ENCODE measurements around the gene MRGPRD. TPM values are rescaled to one million over a fixed set of nuclear protein-coding genes. Genes with fewer than 3 reads are reported as not detected.

MRGPRD gene
- total and polyA plus RNA-seq, 2 of the 13 experiments (the other 11 are each of a cell fraction or from before 2014, with no cell fraction given), result not detected

GRCh38 chr11:69007975-69008381, 27.2 kb upstream of the MRGPRD start:
- Histone ChIP-seq H2AFZ (ENCODE audit: low read length) (no peak overlapping the region), H3K4me1 (ENCODE audit: insufficient read depth, low read length) (peaks cover 41% of the 10 kb centered on the region), H4K20me1 (ENCODE audit: insufficient read depth, low read length) (no peaks in the 10 kb centered on the region), H3K4me3 (replicated peaks in 1 of 3; ENCODE audit: insufficient read depth in 1 of 3, low read depth in 2 of 3, low read length in 3 of 3) (peak overlapping the region in 2 of 3 experiments; percentile 14 to 47; a peak in 2 of 6 replicates), H3K27me3 (ENCODE audit: control insufficient read depth in 1 of 2, insufficient read depth in 2 of 2, low read length in 2 of 2) (peaks cover 23 to 47% of the 10 kb centered on the region in 2 experiments), H3K36me3 (replicated peaks in 1 of 2; ENCODE audit: control insufficient read depth in 1 of 2, insufficient read depth in 2 of 2, low read length in 2 of 2) (no peaks in the 10 kb centered on the region), H3K79me2 (ENCODE audit: insufficient read depth, low read length) (no peaks in the 10 kb centered on the region), H3K9me3 (ENCODE audit: low read length) (no peaks in the 10 kb centered on the region), H3K9ac (ENCODE audit: insufficient read depth, low read depth, low read length) (no peak overlapping the region), H3K4me2 (ENCODE audit: low read depth, low read length) (peak overlapping the region; percentile 68), H3K27ac (ENCODE audit: extremely low read length, insufficient read depth, low read length) (peak overlapping the region; percentile 51)
- WGBS (ENCODE audit: low lambda C conversion rate), result 0% methylated on average over 3 of the region's 8 CpGs
- DNase-seq (ENCODE audit: low spot score) (peak; percentile 27), ATAC-seq (peak; percentile 82), FAIRE-seq (peak; percentile 81)
- BruUV-seq (replicated peaks), result no TSS peak
- intact Hi-C loops (cut with micrococcal nuclease; ENCODE audit: unreplicated experiment), result loop anchor here (1.0 kb wide), 1 partner anchor 36 kb away; no protein-coding TSS in a partner anchor
- in situ Hi-C loops (cut with HindIII; ENCODE audit: extremely low pct_ligation_motif_present, low pct_unique_long_range_greater_than_20kb), result no loop called here
- ChIA-PET CTCF (ENCODE audit: low intra/inter-chr PET ratio, low total read pairs) (no interaction called here), POLR2A (no interaction called here)
- TF ChIP-seq REPIN1 (CRISPR knock-in tag; IDR thresholded peaks at IDR 0.05; ENCODE audit: borderline replicate concordance, low read depth), result peak; percentile 85; the same call in 1 of the 2 replicates
- TF ChIP-seq THRA (CRISPR knock-in tag; IDR thresholded peaks at IDR 0.05; ENCODE audit: borderline replicate concordance), result no peak
- TF ChIP-seq NCOR1 (IDR thresholded peaks at IDR 0.05; ENCODE audit: borderline replicate concordance, low read length), result no peak
- TF ChIP-seq IKZF4 (CRISPR knock-in tag; IDR thresholded peaks at IDR 0.05; ENCODE audit: borderline replicate concordance, low read depth, not compliant biosample characterization), result no peak
- TF ChIP-seq ZNF850 (CRISPR knock-in tag; conservative IDR thresholded peaks at IDR 0.05), result no peak
- no peak for TF ChIP-seq MEIS2 (CRISPR knock-in tag; IDR thresholded peaks at IDR 0.05)
- peak; percentile 57; the same call in 1 of the 2 replicates for TF ChIP-seq TARDBP (CRISPR knock-in tag; IDR thresholded peaks at IDR 0.05)
- no peak for TF ChIP-seq GABPB1 (CRISPR knock-in tag; IDR thresholded peaks at IDR 0.05)
- TF ChIP-seq ZFY (CRISPR knock-in tag; IDR thresholded peaks at IDR 0.05), result 0 out of 2 replicates have a peak, but pooled peaks have one; percentile 18
- peak; percentile 83 for TF ChIP-seq ZEB1 (IDR thresholded peaks at IDR 0.05; ENCODE audit: insufficient replicate concordance, low read depth)
- TF ChIP-seq THAP8 (CRISPR knock-in tag; IDR thresholded peaks at IDR 0.05; ENCODE audit: borderline replicate concordance), result no peak
- no peak for TF ChIP-seq ZNF577 (CRISPR knock-in tag; IDR thresholded peaks at IDR 0.05; ENCODE audit: borderline replicate concordance, low read depth)
- TF ChIP-seq ZNF7 (CRISPR knock-in tag; IDR thresholded peaks at IDR 0.05), result peak; percentile 68
- no peak for TF ChIP-seq POLR2A (IDR thresholded peaks at IDR 0.05; ENCODE audit: insufficient read depth in 1 of 2, low read depth in 2 of 2, low read length in 2 of 2)
- TF ChIP-seq POLR2G (IDR thresholded peaks at IDR 0.05; ENCODE audit: low read depth, low read length), result no peak
- no peak for TF ChIP-seq ZFAT (CRISPR knock-in tag; conservative IDR thresholded peaks at IDR 0.05)
- TF ChIP-seq ZNF746 (CRISPR knock-in tag; IDR thresholded peaks at IDR 0.05), result 0 out of 2 replicates have a peak, but pooled peaks have one; percentile 40
- no peak for TF ChIP-seq MNT (IDR thresholded peaks at IDR 0.05)
- TF ChIP-seq ZNF253 (CRISPR knock-in tag; IDR thresholded peaks at IDR 0.05; ENCODE audit: borderline replicate concordance), result no peak

All from HepG2 (cell line).